Esophagus muscularis mucosa (tissue), 4 donors: ENCODE measurements around the gene DELE1. TPM values are rescaled to one million over a fixed set of nuclear protein-coding genes. Genes with fewer than 3 reads are reported as not detected.

Experiments used
- DNase-seq: peaks from one replicate; pipeline ENCODE4 v3.0.0-alpha.2; 2017; ENCODE audit errors: extremely low spot score
- H3K27ac ChIP-seq, 4 donors: fragments of 200-600 bp; sonication (generic); replicated peaks in 1 of 4; 1 replicate in 3 of 4; 2 replicates in 1 of 4; pipeline ENCODE4 v1.5.1; 2016 to 2019; ENCODE audit warnings: mild to moderate bottlenecking in 1 of 4
- H3K27me3 ChIP-seq, 4 donors: fragments of 200-600 bp; sonication (generic); one replicate each; pipeline versions ENCODE4 v1.5.1 to v1.6.0; 2016 to 2019
- H3K36me3 ChIP-seq, 4 donors: fragments of 200-600 bp; sonication (generic); one replicate each; pipeline ENCODE4 v1.5.1; 2016 to 2019
- H3K4me1 ChIP-seq, 4 donors: fragments of 200-600 bp; sonication (generic); one replicate each; pipeline ENCODE4 v1.5.1; 2016 to 2019
- H3K4me3 ChIP-seq, 4 donors: fragments of 200-600 bp; sonication (generic); 1 replicate in 2 of 4; 2 replicates in 2 of 4; pipeline ENCODE4 v1.5.1; 2016 to 2019; ENCODE audit warnings: mild to moderate bottlenecking in 4 of 4, moderate library complexity in 1 of 4
- H3K9me3 ChIP-seq, 4 donors: fragments of 200-600 bp; sonication (generic); 1 replicate in 3 of 4; 2 replicates in 1 of 4; pipeline ENCODE4 v1.5.1; 2016 to 2019
- CTCF ChIP-seq, 3 experiments: fragments of 200-600 bp in 2 of 3; fragments of 450-650 bp in 1 of 3; sonication (generic) in 2 of 3; IDR thresholded peaks; one replicate each; pipeline ENCODE4 v1.5.1; 2017 to 2019; ENCODE audit warnings: antibody characterized with exemption in 3 of 3, mild to moderate bottlenecking in 2 of 3, moderate library complexity in 1 of 3
- EP300 ChIP-seq: sonication (generic); formaldehyde crosslinking; IDR thresholded peaks from one replicate; pipeline ENCODE4 v1.6.1; 2017; ENCODE audit warnings: antibody characterized with exemption
- POLR2A ChIP-seq: fragments of 450-650 bp; IDR thresholded peaks from one replicate; pipeline ENCODE4 v1.6.1; 2017; ENCODE audit warnings: antibody characterized with exemption, moderate library complexity, mild to moderate bottlenecking, low read depth
- POLR2AphosphoS5 ChIP-seq, 2 donors: sonication (generic); formaldehyde crosslinking; IDR thresholded peaks; one replicate each; pipeline ENCODE4 v1.6.1; 2017; ENCODE audit warnings: antibody characterized with exemption in 2 of 2
- WGBS: methylation state at CpG from one replicate; pipeline ENCODE4 v1.1.5; 2018; 5-methylcytosine and 5-hydroxymethylcytosine counted together
- intact Hi-C: fragments of 100-400 bp; cut with DNase I; formaldehyde crosslinking; loops from one replicate; pipeline ENCODE4 v1.15.1; 2023
- total RNA-seq, 4 donors: library from RNA; depleted of rRNA; stranded (reverse); fragments of >200 nt; gene quantifications; one replicate each; pipeline versions ENCODE4 v1.1.0 to v1.2.1, GENCODE V29; 2016

DELE1 gene
- total RNA-seq, 4 donors from 2014 or later: 44.4 to 75.8 (median 49.6) TPM

GRCh38 chr5:141931694-141932093 lies 8.0 kb downstream of the DELE1 start:
- Histone ChIP-seq H3K9me3 (no peaks in the 10 kb centered on the region), H3K27me3 (no peaks in the 10 kb centered on the region), H3K4me1 (peaks cover 4 to 34% (median 8%) of the 10 kb centered on the region in 4 donors), H3K27ac (no peak overlapping the region), H3K36me3 (peaks cover 78 to 100% (median 98%) of the 10 kb centered on the region in 4 donors), H3K4me3 (no peak overlapping the region)
- 97% methylated on average over 5 of the region's 5 CpGs for WGBS
- intact Hi-C loops: no loop called here
- DNase-seq: no peak
- TF ChIP-seq POLR2A (no peak), POLR2AphosphoS5 (IDR thresholded peaks at IDR 0.05) (no peak), CTCF (IDR thresholded peaks at IDR 0.05) (no peak), EP300 (no peak)

DNA sequence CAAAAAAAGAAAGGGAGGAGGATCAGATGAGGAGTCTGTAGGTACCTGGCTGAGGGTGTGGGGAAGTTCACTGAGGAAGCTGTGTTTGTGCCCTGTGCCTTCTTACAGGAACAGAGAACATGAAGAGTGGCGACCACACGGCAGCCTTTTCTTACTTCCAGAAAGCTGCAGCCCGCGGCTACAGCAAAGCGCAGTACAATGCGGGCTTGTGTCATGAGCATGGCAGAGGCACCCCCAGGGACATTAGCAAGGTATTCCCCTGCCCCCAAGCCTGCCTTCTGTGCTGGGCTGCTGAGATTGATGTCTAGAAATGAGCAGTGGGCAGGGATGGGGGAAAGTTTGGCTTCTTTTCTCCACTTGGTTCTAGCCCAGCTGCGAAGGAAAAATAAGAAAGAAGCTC lies 9.5 kb downstream of the DELE1 start:
- intact Hi-C loops: no loop called here
- Histone ChIP-seq H3K9me3 (no peaks in the 10 kb centered on the region), H3K36me3 (peaks cover 81 to 100% (median 97%) of the 10 kb centered on the region in 4 donors), H3K27me3 (no peaks in the 10 kb centered on the region), H3K4me3 (no peak overlapping the region), H3K27ac (no peak overlapping the region), H3K4me1 (peaks cover 0 to 29% (median 2%) of the 10 kb centered on the region in 4 donors)
- DNase-seq: no peak
- 90% methylated on average over 7 of the region's 7 CpGs for WGBS
- no peak for TF ChIP-seq EP300
- TF ChIP-seq POLR2AphosphoS5 (IDR thresholded peaks at IDR 0.05): no peak
- TF ChIP-seq CTCF (IDR thresholded peaks at IDR 0.05): no peak
- TF ChIP-seq POLR2A: no peak

DNA sequence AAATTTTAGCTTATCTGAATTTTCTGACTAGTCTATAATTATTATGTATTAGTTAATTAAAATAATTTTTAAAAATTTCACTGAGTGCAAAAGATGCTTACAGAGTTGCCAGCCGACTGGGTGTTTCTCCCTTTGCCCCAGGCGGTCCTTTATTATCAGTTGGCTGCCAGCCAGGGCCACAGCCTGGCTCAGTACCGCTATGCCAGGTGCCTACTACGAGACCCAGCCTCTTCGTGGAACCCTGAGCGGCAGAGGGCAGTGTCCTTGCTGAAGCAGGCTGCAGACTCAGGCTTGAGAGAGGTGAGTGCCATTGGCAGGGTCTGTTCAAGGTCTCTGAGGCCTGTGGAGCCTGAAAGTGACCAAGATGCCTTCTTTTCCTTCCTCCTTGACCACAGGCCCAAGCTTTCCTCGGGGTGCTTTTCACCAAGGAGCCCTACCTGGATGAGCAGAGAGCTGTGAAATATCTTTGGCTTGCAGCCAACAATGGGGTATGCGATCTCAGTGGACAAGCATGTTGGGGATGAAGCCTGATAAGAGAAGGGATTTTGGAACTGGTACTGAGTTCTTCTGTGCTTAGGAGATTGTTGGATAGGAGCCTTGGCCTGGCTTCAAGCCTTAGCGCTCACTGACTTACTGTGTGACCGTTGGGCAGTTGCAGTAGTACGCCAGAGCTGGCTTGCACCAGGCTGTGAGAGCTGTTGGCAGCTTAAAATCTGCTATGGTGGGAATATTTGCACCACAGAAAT lies 10.6 kb downstream of the DELE1 start:
- WGBS: 71% methylated on average over 11 of the region's 11 CpGs
- Histone ChIP-seq H3K36me3 (peaks cover 81 to 100% (median 97%) of the 10 kb centered on the region in 4 donors), H3K9me3 (no peaks in the 10 kb centered on the region), H3K27ac (no peak overlapping the region), H3K27me3 (no peaks in the 10 kb centered on the region), H3K4me3 (no peak overlapping the region), H3K4me1 (peaks cover 0 to 24% (median 2%) of the 10 kb centered on the region in 4 donors)
- TF ChIP-seq POLR2A (no peak), POLR2AphosphoS5 (IDR thresholded peaks at IDR 0.05) (no peak), CTCF (IDR thresholded peaks at IDR 0.05) (no peak), EP300 (no peak)
- intact Hi-C loops: no loop called here
- DNase-seq: no peak

DNA sequence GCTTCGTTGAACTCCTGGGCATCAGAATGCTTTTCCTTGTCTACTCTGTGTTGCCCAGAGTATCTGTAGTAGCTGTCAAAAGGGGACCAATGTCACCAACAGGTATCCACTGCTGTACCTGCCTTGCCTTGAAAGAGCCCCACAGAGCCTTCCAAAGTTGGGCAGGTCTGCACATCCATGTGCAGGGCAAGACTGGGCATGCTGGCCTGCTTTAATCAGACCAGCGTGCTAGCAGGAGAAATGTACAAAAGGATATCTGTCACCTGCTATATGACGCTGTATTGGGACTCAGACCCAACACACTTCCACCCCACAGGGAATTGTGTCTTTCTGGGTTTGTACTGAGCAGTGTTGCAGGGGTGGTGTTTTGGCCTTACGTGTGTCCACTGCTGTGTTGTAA lies 11.9 kb downstream of the DELE1 start:
- peaks cover 0 to 16% (median 3%) of the 10 kb centered on the region in 4 donors for H3K4me1 ChIP-seq
- 97% methylated on average over 4 of the region's 4 CpGs for WGBS
- no peak overlapping the region for H3K27ac ChIP-seq
- no peak for DNase-seq
- H3K4me3 ChIP-seq: no peak overlapping the region
- H3K27me3 ChIP-seq: no peaks in the 10 kb centered on the region
- H3K9me3 ChIP-seq: no peaks in the 10 kb centered on the region
- no peak for TF ChIP-seq POLR2A
- TF ChIP-seq POLR2AphosphoS5 (IDR thresholded peaks at IDR 0.05): no peak
- TF ChIP-seq EP300: no peak
- TF ChIP-seq CTCF (IDR thresholded peaks at IDR 0.05): no peak
- H3K36me3 ChIP-seq: peaks cover 68 to 99% (median 94%) of the 10 kb centered on the region in 4 donors
- intact Hi-C loops: no loop called here
